HFF-Myc (cell line): Measurements from ENCODE around the gene GPR26.

Source experiments
- DNase-seq: peaks from one replicate; pipeline ENCODE4 v3.0.0-alpha.2; 2011; ENCODE audit warnings: low read depth; ENCODE audit errors: extremely low read depth
- H3K4me3 ChIP-seq: replicated peaks from 2 replicates; pipeline ENCODE4 v1.5.1; 2011; ENCODE audit warnings: low read depth, mild to moderate bottlenecking, control low read depth, low read length
- TF ChIP-seq, protein P1 (sequence below): IDR thresholded peaks from 2 replicates; pipeline ENCODE4 v1.5.1; 2012; ENCODE audit warnings: mild to moderate bottlenecking, low read depth, low read length, control low read depth; ENCODE audit errors: missing control alignments

Gene GPR26

GRCh38 chr10:123663522-123663921 is 2.6 kb upstream of the GPR26 start:
- TF ChIP-seq, protein P1, sequence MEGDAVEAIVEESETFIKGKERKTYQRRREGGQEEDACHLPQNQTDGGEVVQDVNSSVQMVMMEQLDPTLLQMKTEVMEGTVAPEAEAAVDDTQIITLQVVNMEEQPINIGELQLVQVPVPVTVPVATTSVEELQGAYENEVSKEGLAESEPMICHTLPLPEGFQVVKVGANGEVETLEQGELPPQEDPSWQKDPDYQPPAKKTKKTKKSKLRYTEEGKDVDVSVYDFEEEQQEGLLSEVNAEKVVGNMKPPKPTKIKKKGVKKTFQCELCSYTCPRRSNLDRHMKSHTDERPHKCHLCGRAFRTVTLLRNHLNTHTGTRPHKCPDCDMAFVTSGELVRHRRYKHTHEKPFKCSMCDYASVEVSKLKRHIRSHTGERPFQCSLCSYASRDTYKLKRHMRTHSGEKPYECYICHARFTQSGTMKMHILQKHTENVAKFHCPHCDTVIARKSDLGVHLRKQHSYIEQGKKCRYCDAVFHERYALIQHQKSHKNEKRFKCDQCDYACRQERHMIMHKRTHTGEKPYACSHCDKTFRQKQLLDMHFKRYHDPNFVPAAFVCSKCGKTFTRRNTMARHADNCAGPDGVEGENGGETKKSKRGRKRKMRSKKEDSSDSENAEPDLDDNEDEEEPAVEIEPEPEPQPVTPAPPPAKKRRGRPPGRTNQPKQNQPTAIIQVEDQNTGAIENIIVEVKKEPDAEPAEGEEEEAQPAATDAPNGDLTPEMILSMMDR = no peak
- no peak overlapping the region for H3K4me3 ChIP-seq
- DNase-seq = no peak

- TF ChIP-seq, protein P1 = no peak
- H3K4me3 ChIP-seq = no peak overlapping the region
- no peak for DNase-seq
Observed at GRCh38 chr10:123665491-123666286, 466 bp upstream of the GPR26 start.

- no peak overlapping the region for H3K4me3 ChIP-seq
- TF ChIP-seq, protein P1 = no peak
Observed at GRCh38 chr10:123669886-123670285, 3.7 kb downstream of the GPR26 start.

DNA sequence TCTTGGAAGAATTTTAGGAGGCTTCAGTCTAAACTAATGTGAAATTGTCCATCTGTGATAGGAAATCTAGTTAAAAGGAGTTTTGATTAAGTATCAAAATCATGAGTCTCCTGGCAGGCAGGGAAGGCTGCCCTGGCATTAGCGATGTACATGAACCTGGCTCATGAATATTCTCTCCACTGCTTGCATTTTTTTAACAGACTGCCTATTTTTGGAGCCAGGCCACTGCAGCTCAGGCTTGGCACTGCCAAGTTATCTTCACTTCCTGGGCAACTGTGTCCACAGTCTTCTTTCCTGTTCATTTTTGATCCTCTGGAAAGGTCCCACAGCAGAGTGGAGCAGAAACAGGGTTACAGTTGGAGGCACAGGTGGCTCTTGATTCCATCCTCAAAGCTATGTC is 7.0 kb downstream of the GPR26 start:
- no peak overlapping the region for H3K4me3 ChIP-seq
- no peak for DNase-seq
- TF ChIP-seq, protein P1 = no peak

More at GRCh38 chr10:123669886-123670285, 3.7 kb downstream of the GPR26 start:
- DNase-seq = no peak

DNA sequence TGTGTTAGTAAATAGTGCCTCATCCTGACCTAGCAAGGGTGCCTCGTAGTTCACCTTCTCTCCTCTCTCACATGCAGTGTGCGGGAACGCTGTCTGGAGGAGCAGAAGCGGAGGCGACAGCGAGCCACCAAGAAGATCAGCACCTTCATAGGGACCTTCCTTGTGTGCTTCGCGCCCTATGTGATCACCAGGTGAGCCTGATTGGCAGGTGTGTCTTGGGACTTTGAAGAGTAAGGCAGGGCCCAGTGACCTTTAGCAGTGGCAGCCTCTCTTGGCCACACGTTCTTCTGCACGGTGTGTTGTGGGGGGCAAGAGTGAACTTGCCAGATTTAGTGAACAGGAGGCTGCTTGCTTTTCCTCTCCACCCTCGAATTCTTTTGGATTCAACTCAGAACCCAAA is 8.6 kb downstream of the GPR26 start:
- no peak for DNase-seq
- TF ChIP-seq, protein P1 = no peak
- no peak overlapping the region for H3K4me3 ChIP-seq

DNA sequence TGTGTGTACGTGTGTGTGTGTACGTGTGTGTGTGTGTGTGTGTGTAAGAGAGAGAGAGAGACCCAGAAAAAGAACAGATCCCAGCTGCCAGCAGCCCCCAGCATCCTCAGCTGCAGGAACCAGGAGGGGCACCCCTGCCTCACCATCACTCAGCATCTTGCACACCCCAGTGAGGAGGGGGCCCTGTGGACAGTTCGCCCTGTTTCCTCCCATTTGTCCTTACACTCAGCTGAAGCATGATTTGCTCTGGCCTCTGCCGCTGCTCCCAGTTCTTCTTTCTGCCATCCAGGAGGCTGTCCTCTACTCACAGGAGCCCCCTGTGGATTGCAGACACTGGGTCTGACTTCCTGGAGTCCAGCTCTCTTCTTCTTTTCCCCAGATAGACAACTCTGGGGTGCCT is 9.7 kb downstream of the GPR26 start:
- DNase-seq = no peak
- TF ChIP-seq, protein P1 = no peak
- H3K4me3 ChIP-seq = no peak overlapping the region
